Activated B cell treated with CpG ODN at 0.5 μM for 24 hours (primary cell): ENCODE results near the gene PCDHGA1. TPM values are rescaled to one million over a fixed set of nuclear protein-coding genes. Genes with fewer than 3 reads are reported as not detected.

Experiments used
- ATAC-seq: fragments of 200-7000 bp; cut with Tn5 transposase; one replicate; pipeline ENCODE4 v1.10.0; 2021; ENCODE audit warnings: low read depth, mild to moderate bottlenecking, moderate library complexity
- CTCF ChIA-PET: fragments of 350-600 bp; sonication (Branson Sonifier 250); formaldehyde crosslinking; loops from one replicate; lab custom pipeline; 2021; ENCODE audit warnings: antibody characterized with exemption; lab: Charles Lee
- POLR2A ChIA-PET: fragments of 350-600 bp; sonication (Branson Sonifier 250); formaldehyde crosslinking; loops from one replicate; lab custom pipeline; 2021; ENCODE audit warnings: antibody characterized with exemption; lab: Charles Lee
- DNase-seq: peaks from one replicate; pipeline ENCODE4 v3.0.0; 2022
- H3K27ac Mint-ChIP-seq: one replicate; pipeline ENCODE4 v1.8.0; 2020; ENCODE audit warnings: mixed read lengths
- H3K27me3 Mint-ChIP-seq: one replicate; pipeline ENCODE4 v1.8.0; 2021; ENCODE audit warnings: mixed read lengths
- H3K36me3 Mint-ChIP-seq: one replicate; pipeline ENCODE4 v1.8.0; 2021; ENCODE audit warnings: low read depth, mixed read lengths
- H3K4me1 Mint-ChIP-seq: one replicate; pipeline ENCODE4 v1.8.0; 2021; ENCODE audit warnings: mixed read lengths
- H3K4me3 Mint-ChIP-seq: one replicate; pipeline ENCODE4 v1.8.0; 2020; ENCODE audit warnings: mild to moderate bottlenecking, mixed read lengths
- H3K9me3 Mint-ChIP-seq: one replicate; pipeline ENCODE4 v1.8.0; 2020; ENCODE audit warnings: mixed read lengths
- CTCF ChIP-seq: fragments of 200-600 bp; IDR thresholded peaks from one replicate; pipeline ENCODE4 v1.8.0; 2022; ENCODE audit warnings: antibody characterized with exemption, mild to moderate bottlenecking
- intact Hi-C: fragments of 100-400 bp; cut with micrococcal nuclease; formaldehyde crosslinking; loops from one replicate; pipeline ENCODE4 v1.15.1; 2024
- total RNA-seq: library from RNA; stranded (reverse); gene quantifications from 2 replicates; pipeline ENCODE4 v1.2.3, GENCODE V29; 2022

The PCDHGA1 gene
- total RNA-seq, 1 donor from 2014 or later, result 0.29 TPM

GRCh38 chr5:141515946-141516671 lies 185.8 kb downstream of the PCDHGA1 start:
- no peaks in the 10 kb centered on the region for H3K27me3 Mint-ChIP-seq
- no peaks in the 10 kb centered on the region for H3K9me3 Mint-ChIP-seq
- H3K36me3 Mint-ChIP-seq, result peaks cover 68% of the 10 kb centered on the region
- no peak overlapping the region for H3K4me3 Mint-ChIP-seq
- H3K4me1 Mint-ChIP-seq, result peaks cover 47% of the 10 kb centered on the region
- ChIA-PET CTCF (interaction anchor here (1.6 to 5.2 kb wide), 3 partner anchors 7 to 96 kb away, joined by 4 to 44 read pairs (median 9); partner anchors contain the start of gene PCDHGA11), POLR2A (interaction anchor here (0.5 to 0.8 kb wide), 2 partner anchors 10 to 196 kb away, joined by 3 to 5 read pairs; partner anchors contain the start of gene TAF7)
- no peak overlapping the region for H3K27ac Mint-ChIP-seq
- no peak for TF ChIP-seq CTCF
- intact Hi-C loops, result no loop called here
- ATAC-seq, result no peak
- no peak for DNase-seq

- POLR2A ChIA-PET, result no interaction called here
- Mint-ChIP-seq H3K36me3 (peaks cover 73% of the 10 kb centered on the region), H3K4me1 (peaks cover 44% of the 10 kb centered on the region), H3K27me3 (no peaks in the 10 kb centered on the region), H3K4me3 (no peak overlapping the region), H3K9me3 (no peaks in the 10 kb centered on the region), H3K27ac (no peak overlapping the region)
- intact Hi-C loops, result no loop called here
- ATAC-seq, result no peak
- CTCF ChIA-PET, result interaction anchor here (1.6 to 2.4 kb wide), 2 partner anchors 47 to 96 kb away, joined by 4 to 9 read pairs; partner anchors contain the start of gene PCDHGA11
- DNase-seq, result no peak
- TF ChIP-seq CTCF, result no peak
These were observed 186.3 kb downstream of the PCDHGA1 start for GRCh38 chr5:141516672-141517025.

- H3K4me3 Mint-ChIP-seq, result no peak overlapping the region
- peaks cover 80% of the 10 kb centered on the region for H3K36me3 Mint-ChIP-seq
- ChIA-PET CTCF (interaction anchor here (1.4 to 1.6 kb wide), 2 partner anchors 47 to 50 kb away, joined by 4 read pairs; no protein-coding TSS in a partner anchor), POLR2A (no interaction called here)
- intact Hi-C loops, result no loop called here
- no peaks in the 10 kb centered on the region for H3K9me3 Mint-ChIP-seq
- TF ChIP-seq CTCF, result no peak
- no peaks in the 10 kb centered on the region for H3K27me3 Mint-ChIP-seq
- H3K27ac Mint-ChIP-seq, result no peak overlapping the region
- no peak for ATAC-seq
- DNase-seq, result no peak
- H3K4me1 Mint-ChIP-seq, result peaks cover 42% of the 10 kb centered on the region
These were observed 187.0 kb downstream of the PCDHGA1 start for GRCh38 chr5:141517312-141517711.

- H3K36me3 Mint-ChIP-seq, result peaks cover 86% of the 10 kb centered on the region
- H3K9me3 Mint-ChIP-seq, result no peaks in the 10 kb centered on the region
- DNase-seq, result no peak
- peaks cover 42% of the 10 kb centered on the region for H3K4me1 Mint-ChIP-seq
- no peaks in the 10 kb centered on the region for H3K27me3 Mint-ChIP-seq
- ChIA-PET CTCF (interaction anchor here (0.7 to 1.4 kb wide), 2 partner anchors 40 to 49 kb away, joined by 3 to 4 read pairs; no protein-coding TSS in a partner anchor), POLR2A (no interaction called here)
- no peak for TF ChIP-seq CTCF
- ATAC-seq, result no peak
- no peak overlapping the region for H3K4me3 Mint-ChIP-seq
- H3K27ac Mint-ChIP-seq, result no peak overlapping the region
- intact Hi-C loops, result no loop called here
These were observed 187.7 kb downstream of the PCDHGA1 start for GRCh38 chr5:141517880-141518617.

GRCh38 chr5:141518618-141519015 lies 188.3 kb downstream of the PCDHGA1 start:
- ChIA-PET POLR2A (no interaction called here), CTCF (interaction anchor here (0.9 kb wide), 1 partner anchor 42 kb away, joined by 3 read pairs; no protein-coding TSS in a partner anchor)
- Mint-ChIP-seq H3K4me3 (no peak overlapping the region), H3K4me1 (peaks cover 38% of the 10 kb centered on the region), H3K27me3 (no peaks in the 10 kb centered on the region), H3K27ac (no peak overlapping the region), H3K36me3 (peaks cover 91% of the 10 kb centered on the region), H3K9me3 (no peaks in the 10 kb centered on the region)
- DNase-seq, result no peak
- no peak for TF ChIP-seq CTCF
- no peak for ATAC-seq
- intact Hi-C loops, result no loop called here
